IPS-NIHi7 (cell line): ENCODE results near the gene ERBB3.

Experiments
- DNase-seq: peaks from one replicate; pipeline ENCODE4 v3.0.0; 2012; ENCODE audit warnings: mixed read lengths; ENCODE audit errors: extremely low spot score

ERBB3 gene

GRCh38 chr12:56078931-56079722 lies 838 bp upstream of the ERBB3 start:
- peak; percentile 88 for DNase-seq

- DNase-seq, result peak; percentile 62
These were observed 682 bp downstream of the ERBB3 start for GRCh38 chr12:56080556-56081138.

- DNase-seq, result no peak
These were observed 1.7 kb downstream of the ERBB3 start for GRCh38 chr12:56081393-56082347.

GRCh38 chr12:56082382-56082781 lies 2.4 kb downstream of the ERBB3 start:
- DNase-seq, result no peak

- DNase-seq, result no peak
These were observed 3.0 kb downstream of the ERBB3 start for GRCh38 chr12:56082967-56083366.

GRCh38 chr12:56084958-56085543 lies 5.1 kb downstream of the ERBB3 start:
- peak; percentile 74 for DNase-seq

- no peak for DNase-seq
These were observed 6.1 kb downstream of the ERBB3 start for GRCh38 chr12:56086096-56086495.

- no peak for DNase-seq
These were observed 6.6 kb downstream of the ERBB3 start for GRCh38 chr12:56086608-56087007.

GRCh38 chr12:56087220-56087619 lies 7.3 kb downstream of the ERBB3 start:
- DNase-seq, result no peak

- no peak for DNase-seq
These were observed 17.8 kb downstream of the ERBB3 start for GRCh38 chr12:56097738-56098137.

GRCh38 chr12:56098592-56098991 lies 18.6 kb downstream of the ERBB3 start:
- no peak for DNase-seq

GRCh38 chr12:56099787-56100186 lies 19.8 kb downstream of the ERBB3 start:
- no peak for DNase-seq

- no peak for DNase-seq
These were observed 21.1 kb downstream of the ERBB3 start for GRCh38 chr12:56101045-56101444.

- no peak for DNase-seq
These were observed 22.7 kb downstream of the ERBB3 start for GRCh38 chr12:56102683-56103065.

GRCh38 chr12:56103066-56103711 lies 23.2 kb downstream of the ERBB3 start:
- no peak for DNase-seq

- no peak for DNase-seq
These were observed 23.8 kb downstream of the ERBB3 start for GRCh38 chr12:56103823-56104108.

GRCh38 chr12:56104109-56104814 lies 24.3 kb downstream of the ERBB3 start, which contains the start of gene PA2G4:
Gene PA2G4, plus strand, starts transcription at chr12:56104559. Its CDS starts 179 bp downstream, at chr12:56104738.
- peak; percentile 97 for DNase-seq

- DNase-seq, result no peak
These were observed 25.0 kb downstream of the ERBB3 start for GRCh38 chr12:56104815-56105608.

- no peak for DNase-seq
These were observed 25.6 kb downstream of the ERBB3 start for GRCh38 chr12:56105609-56105902.

- no peak for DNase-seq
These were observed 27.3 kb downstream of the ERBB3 start for GRCh38 chr12:56107242-56107641.
